WERI-Rb-1 (cell line): ENCODE results near the gene PNMA8C.

Source experiments
- DNase-seq: peaks from one replicate; pipeline ENCODE4 v3.0.0-alpha.2; 2020
- H3K27ac ChIP-seq: fragments of 250-450 bp; sonication (Bioruptor Pico); 2 replicates; pipeline ENCODE4 v1.5.1; 2020; ENCODE audit warnings: mild to moderate bottlenecking, moderate library complexity
- H3K27me3 ChIP-seq: fragments of 250-450 bp; sonication (Bioruptor Pico); 2 replicates; pipeline ENCODE4 v1.5.1; 2021; ENCODE audit warnings: mild to moderate bottlenecking, low read depth, moderate library complexity; ENCODE audit not compliant: insufficient read depth, severe bottlenecking
- H3K36me3 ChIP-seq: fragments of 250-450 bp; sonication (Bioruptor Pico); 2 replicates; pipeline ENCODE4 v1.5.1; 2020; ENCODE audit warnings: mild to moderate bottlenecking, moderate library complexity
- H3K4me3 ChIP-seq: 2 replicates; pipeline ENCODE4 v1.5.1; 2011; ENCODE audit warnings: low read depth, mild to moderate bottlenecking, control low read depth, low read length
- H3K9me3 ChIP-seq: fragments of 250-450 bp; sonication (Bioruptor Pico); 2 replicates; pipeline ENCODE4 v1.5.1; 2021; ENCODE audit warnings: mild to moderate bottlenecking, moderate library complexity; ENCODE audit not compliant: severe bottlenecking
- CTCF ChIP-seq: IDR thresholded peaks from 2 replicates; pipeline ENCODE4 v1.5.1; 2011; ENCODE audit warnings: low read depth, mild to moderate bottlenecking, control low read depth, inconsistent platforms, low read length

Gene PNMA8C

GRCh38 chr19:46383171-46383815 is 45.4 kb downstream of the PNMA8C start:
- Histone ChIP-seq H3K36me3 (peaks cover 86% of the 10 kb centered on the region), H3K27ac (peak overlapping the region; percentile 89), H3K27me3 (no peaks in the 10 kb centered on the region), H3K4me3 (no peak overlapping the region), H3K9me3 (no peaks in the 10 kb centered on the region)
- no peak for DNase-seq
- no peak for TF ChIP-seq CTCF

GRCh38 chr19:46381756-46382345 is 46.9 kb downstream of the PNMA8C start:
- Histone ChIP-seq H3K27ac (no peak overlapping the region), H3K4me3 (no peak overlapping the region), H3K9me3 (no peaks in the 10 kb centered on the region), H3K27me3 (no peaks in the 10 kb centered on the region), H3K36me3 (peaks cover 85% of the 10 kb centered on the region)
- no peak for DNase-seq
- TF ChIP-seq CTCF: no peak

- TF ChIP-seq CTCF: no peak
- Histone ChIP-seq H3K27ac (no peak overlapping the region), H3K9me3 (no peaks in the 10 kb centered on the region), H3K4me3 (no peak overlapping the region), H3K27me3 (no peaks in the 10 kb centered on the region), H3K36me3 (peaks cover 85% of the 10 kb centered on the region)
- DNase-seq: no peak
Observed at GRCh38 chr19:46381346-46381745, 47.4 kb downstream of the PNMA8C start.

- no peak overlapping the region for H3K27ac ChIP-seq
- no peaks in the 10 kb centered on the region for H3K27me3 ChIP-seq
- no peak overlapping the region for H3K4me3 ChIP-seq
- H3K9me3 ChIP-seq: no peaks in the 10 kb centered on the region
- peaks cover 87% of the 10 kb centered on the region for H3K36me3 ChIP-seq
- no peak for DNase-seq
- no peak for TF ChIP-seq CTCF
Observed at GRCh38 chr19:46380690-46381089, 48.0 kb downstream of the PNMA8C start.

GRCh38 chr19:46378268-46378667 is 50.5 kb downstream of the PNMA8C start:
- Histone ChIP-seq H3K4me3 (no peak overlapping the region), H3K36me3 (peaks cover 81% of the 10 kb centered on the region), H3K27me3 (no peaks in the 10 kb centered on the region), H3K9me3 (no peaks in the 10 kb centered on the region), H3K27ac (no peak overlapping the region)
- no peak for TF ChIP-seq CTCF
- no peak for DNase-seq
